Subcutaneous adipose tissue (tissue), 4 donors: Measurements from ENCODE around the gene C1QTNF2. TPM values are rescaled to one million over a fixed set of nuclear protein-coding genes. Genes with fewer than 3 reads are reported as not detected.

Experiments
- CTCF ChIP-seq: fragments of 450-650 bp; IDR thresholded peaks from one replicate; pipeline ENCODE4 v1.5.1; 2016; ENCODE audit warnings: low read depth, mild to moderate bottlenecking, control low read depth, antibody characterized with exemption, moderate library complexity
- total RNA-seq, 4 donors: library from RNA; depleted of rRNA; stranded (reverse); fragments of >200 nt; gene quantifications; one replicate each; pipeline ENCODE4 v1.1.0, GENCODE V29; 2016

Gene C1QTNF2
- total RNA-seq, 4 donors from 2014 or later: 0.57 to 1.5 (median 0.91) TPM

GRCh38 chr5:160397492-160397891 is 27.1 kb upstream of the C1QTNF2 start:
- TF ChIP-seq CTCF: no peak

- no peak for TF ChIP-seq CTCF
Measured at GRCh38 chr5:160395111-160395510, 24.7 kb upstream of the C1QTNF2 start.

- no peak for TF ChIP-seq CTCF
Measured at GRCh38 chr5:160390787-160391696, 20.6 kb upstream of the C1QTNF2 start.

GRCh38 chr5:160387445-160387844 is 17.0 kb upstream of the C1QTNF2 start:
- TF ChIP-seq CTCF: no peak

- TF ChIP-seq CTCF: no peak
Measured at GRCh38 chr5:160385496-160385895, 15.1 kb upstream of the C1QTNF2 start.

- TF ChIP-seq CTCF: no peak
Measured at GRCh38 chr5:160384681-160385080, 14.3 kb upstream of the C1QTNF2 start.

- no peak for TF ChIP-seq CTCF
Measured at GRCh38 chr5:160382346-160382745, 11.9 kb upstream of the C1QTNF2 start.
